ENCODE results near the gene CD19.

- TF ChIP-seq CTCF (IDR thresholded peaks at IDR 0.05) (no peak), POLR2A (IDR thresholded peaks at IDR 0.05) (no peak)
Observed at GRCh38 chr16:28985211-28986041, 53.7 kb downstream of the CD19 start.

Data from body of pancreas (tissue), 4 donors.